ENCODE data around the gene NFYA. TPM values are rescaled to one million over a fixed set of nuclear protein-coding genes. Genes with fewer than 3 reads are reported as not detected.
A peak's percentile ranks its signal among the peaks of the same experiment; 100 is the strongest.

Gene NFYA
- total RNA-seq, 4 donors from 2014 or later: 11.2 to 32.7 (median 16.0) TPM

DNA sequence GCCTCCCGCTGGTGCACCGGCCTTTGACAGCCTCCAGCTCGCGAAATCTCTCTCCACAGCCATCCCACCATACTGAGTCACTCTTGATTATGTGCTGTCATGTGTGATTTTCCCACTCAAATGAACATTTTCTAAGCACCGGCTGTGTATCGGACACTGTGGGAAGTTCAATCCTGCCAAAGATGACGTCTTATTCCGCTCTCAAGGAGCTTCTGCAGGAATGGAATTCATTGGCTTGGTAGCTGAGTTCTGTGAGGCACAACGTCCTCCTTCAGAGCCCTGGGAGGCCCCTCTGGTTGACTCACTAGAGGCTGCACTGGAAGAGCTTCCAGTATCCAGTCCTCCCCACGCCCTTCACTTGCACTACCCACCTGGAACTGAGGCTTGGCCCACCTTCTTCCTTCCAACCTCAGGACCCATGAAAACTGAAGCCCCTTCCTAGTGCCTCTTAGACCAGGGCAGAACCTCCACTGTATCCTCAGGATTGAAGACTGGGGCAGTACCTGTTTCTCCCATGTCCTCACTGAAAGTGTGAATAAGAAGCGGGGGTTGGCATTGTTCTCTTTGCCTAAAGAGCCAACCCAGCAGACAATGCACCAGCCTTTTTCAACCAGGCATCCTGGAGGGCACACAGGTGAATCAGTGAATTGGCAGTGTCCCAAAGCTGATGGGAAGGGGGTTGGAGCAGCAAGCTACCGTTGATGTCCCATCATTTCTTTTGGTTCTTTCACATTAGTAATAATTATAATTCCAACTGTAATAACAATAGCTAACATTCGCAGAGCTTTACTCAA lies 35.5 kb upstream of the NFYA start:
- Histone ChIP-seq H3K27me3 (no peaks in the 10 kb centered on the region), H3K27ac (no peak overlapping the region), H3K4me1 (no peaks in the 10 kb centered on the region), H3K4me3 (no peak overlapping the region), H3K36me3 (peaks cover 0 to 10% (median 0%) of the 10 kb centered on the region in 3 donors), H3K9me3 (no peaks in the 10 kb centered on the region)
- TF ChIP-seq EP300 (IDR thresholded peaks at IDR 0.05) (no peak), POLR2A (IDR thresholded peaks at IDR 0.05) (no peak)
- TF ChIP-seq, protein P1, sequence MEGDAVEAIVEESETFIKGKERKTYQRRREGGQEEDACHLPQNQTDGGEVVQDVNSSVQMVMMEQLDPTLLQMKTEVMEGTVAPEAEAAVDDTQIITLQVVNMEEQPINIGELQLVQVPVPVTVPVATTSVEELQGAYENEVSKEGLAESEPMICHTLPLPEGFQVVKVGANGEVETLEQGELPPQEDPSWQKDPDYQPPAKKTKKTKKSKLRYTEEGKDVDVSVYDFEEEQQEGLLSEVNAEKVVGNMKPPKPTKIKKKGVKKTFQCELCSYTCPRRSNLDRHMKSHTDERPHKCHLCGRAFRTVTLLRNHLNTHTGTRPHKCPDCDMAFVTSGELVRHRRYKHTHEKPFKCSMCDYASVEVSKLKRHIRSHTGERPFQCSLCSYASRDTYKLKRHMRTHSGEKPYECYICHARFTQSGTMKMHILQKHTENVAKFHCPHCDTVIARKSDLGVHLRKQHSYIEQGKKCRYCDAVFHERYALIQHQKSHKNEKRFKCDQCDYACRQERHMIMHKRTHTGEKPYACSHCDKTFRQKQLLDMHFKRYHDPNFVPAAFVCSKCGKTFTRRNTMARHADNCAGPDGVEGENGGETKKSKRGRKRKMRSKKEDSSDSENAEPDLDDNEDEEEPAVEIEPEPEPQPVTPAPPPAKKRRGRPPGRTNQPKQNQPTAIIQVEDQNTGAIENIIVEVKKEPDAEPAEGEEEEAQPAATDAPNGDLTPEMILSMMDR (IDR thresholded peaks at IDR 0.05): no peak
- no peak for DNase-seq (ENCODE audit: low spot score in 2 of 2)
- 84 to 86% methylated on average over 13 of the region's 13 CpGs for WGBS, 2 donors

DNA sequence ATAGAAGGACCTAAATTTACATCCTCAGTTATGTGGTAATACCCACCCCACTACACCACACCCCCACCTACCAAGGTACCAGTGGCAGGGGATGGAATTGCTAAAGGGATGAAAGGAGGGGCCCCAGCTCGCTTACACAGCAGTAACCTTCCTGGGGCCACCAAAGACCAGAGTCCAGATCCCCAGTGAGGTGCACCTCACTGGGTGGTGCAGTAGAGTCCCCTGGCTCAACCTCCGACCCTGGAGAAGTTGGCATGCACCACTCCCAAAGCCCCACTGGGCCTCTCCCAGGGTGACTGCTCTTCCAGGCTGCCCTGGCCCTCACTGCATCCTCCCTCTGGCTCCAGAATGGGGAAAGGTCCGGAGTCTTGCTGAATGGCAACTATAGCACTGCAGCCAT lies 34.6 kb upstream of the NFYA start:
- Histone ChIP-seq H3K36me3 (peaks cover 0 to 11% (median 0%) of the 10 kb centered on the region in 3 donors), H3K4me1 (no peaks in the 10 kb centered on the region), H3K27me3 (no peaks in the 10 kb centered on the region), H3K4me3 (no peak overlapping the region), H3K27ac (no peak overlapping the region), H3K9me3 (no peaks in the 10 kb centered on the region)
- no peak for TF ChIP-seq POLR2A (IDR thresholded peaks at IDR 0.05)
- TF ChIP-seq, protein P1 (IDR thresholded peaks at IDR 0.05): no peak
- TF ChIP-seq EP300 (IDR thresholded peaks at IDR 0.05): no peak
- no peak for DNase-seq (ENCODE audit: low spot score in 2 of 2)
- 79 to 96% methylated on average over 2 to 3 of the region's 3 CpGs for WGBS, 2 donors

DNA sequence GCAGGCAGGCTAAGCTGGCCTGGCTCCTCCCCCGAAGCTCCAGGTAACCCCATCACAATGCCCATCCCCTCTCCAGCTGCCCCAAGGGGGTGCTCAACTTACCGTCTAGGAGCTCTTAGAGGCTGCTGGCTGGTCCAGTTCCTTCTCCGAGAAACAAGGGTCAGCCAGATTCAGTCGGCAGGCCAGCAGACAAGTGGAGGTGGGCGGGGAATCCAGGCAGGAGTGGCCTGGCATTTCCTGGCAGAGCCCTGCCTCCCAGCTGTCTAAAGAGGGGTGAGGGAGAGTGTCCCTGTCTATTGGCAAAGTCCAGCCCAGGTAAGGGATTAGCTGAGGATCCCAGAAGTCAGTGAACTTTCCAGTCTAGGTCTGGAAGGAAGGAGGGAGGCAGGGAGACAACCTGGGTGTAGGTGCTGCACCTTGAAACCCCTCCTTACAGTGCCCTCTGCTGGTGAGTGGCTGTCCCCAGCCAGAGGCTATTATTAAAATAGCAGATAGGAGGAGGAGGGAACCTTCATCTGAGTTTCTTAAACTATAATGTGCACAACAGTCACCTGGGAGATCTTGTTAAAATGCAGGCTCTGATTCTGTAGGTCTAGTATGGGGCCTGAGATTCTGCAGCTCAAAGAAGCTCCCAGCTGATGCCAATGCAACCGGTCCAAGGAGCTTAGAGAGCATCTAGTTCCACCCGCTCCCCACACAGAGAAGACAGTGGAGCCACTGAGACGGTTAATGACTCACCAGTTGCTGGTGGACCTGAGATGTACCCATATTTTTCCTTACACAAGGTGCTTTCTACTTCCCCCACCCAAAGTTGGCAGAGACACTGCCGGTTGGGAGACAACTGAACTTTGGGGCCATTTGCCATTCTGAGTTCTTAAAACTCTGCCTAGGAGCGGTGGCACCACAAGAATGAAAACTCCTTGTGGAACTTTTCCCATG lies 33.4 kb upstream of the NFYA start, which contains the start of gene UNC5CL:
UNC5CL (minus strand) TSS at position 162 of the 939 bp plus-strand sequence. CDS start 4,147 bp downstream, outside the sequence.
- Histone ChIP-seq H3K4me3 (no peak within 1 kb of the TSS), H3K27me3 (no peaks in the 10 kb centered on the region), H3K27ac (peak within 1 kb of the TSS in 1 of 4 donors; percentile 40), H3K9me3 (no peaks in the 10 kb centered on the region), H3K36me3 (peaks cover 0 to 13% (median 0%) of the 10 kb centered on the region in 3 donors), H3K4me1 (no peaks in the 10 kb centered on the region)
- TF ChIP-seq POLR2A (IDR thresholded peaks at IDR 0.05) (no peak), EP300 (IDR thresholded peaks at IDR 0.05) (no peak)
- TF ChIP-seq, protein P1 (IDR thresholded peaks at IDR 0.05): peak in 4 of 5 experiments; percentile 13 to 37 (median 32)
- no peak for DNase-seq (ENCODE audit: low spot score in 2 of 2)
- WGBS, 2 donors: 66 to 77% methylated on average over 8 to 10 of the region's 10 CpGs

DNA sequence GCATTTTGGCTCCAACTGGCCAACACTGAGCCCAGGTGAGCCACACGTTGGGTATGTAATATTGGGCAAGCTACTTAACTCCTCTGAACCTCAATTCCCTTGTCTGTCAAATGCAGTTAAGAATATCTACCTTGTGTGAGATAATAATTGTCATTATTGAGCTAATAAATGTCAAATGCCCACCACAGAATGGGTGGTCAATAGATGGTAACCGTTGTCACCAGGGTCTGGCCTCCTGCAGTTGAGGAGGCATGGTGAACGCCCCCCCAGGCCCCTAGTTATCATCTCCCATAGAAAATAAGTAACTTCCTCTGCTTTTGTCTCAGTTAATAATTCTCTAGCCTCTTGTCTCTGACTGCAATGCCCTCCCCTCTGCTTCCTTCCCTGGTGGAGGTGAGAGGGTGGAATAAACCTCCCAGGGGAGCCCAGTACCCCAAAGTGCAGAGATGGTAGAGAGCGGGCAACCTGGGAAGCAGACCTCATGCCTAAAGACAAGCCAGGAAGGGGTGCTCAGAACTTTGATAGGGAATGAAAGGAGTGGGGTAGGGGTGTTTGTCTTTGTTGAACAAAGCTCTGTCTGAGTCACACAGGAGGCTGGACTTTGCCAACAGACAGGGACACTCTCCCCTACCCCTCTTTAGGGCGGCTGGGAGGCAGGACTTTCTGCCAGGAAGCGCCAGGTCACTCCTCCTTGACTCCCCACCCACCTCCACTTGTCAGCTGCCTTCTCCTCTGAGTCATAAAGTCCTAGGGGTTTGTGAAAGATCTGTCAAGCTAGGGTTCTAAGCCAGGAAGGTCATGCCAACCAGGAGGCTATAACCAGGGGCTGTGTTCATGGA lies 32.5 kb upstream of the NFYA start:
- DNase-seq (ENCODE audit: low spot score in 2 of 2): no peak
- no peaks in the 10 kb centered on the region for H3K4me1 ChIP-seq
- TF ChIP-seq, protein P1 (IDR thresholded peaks at IDR 0.05): no peak
- TF ChIP-seq POLR2A (IDR thresholded peaks at IDR 0.05) (no peak), EP300 (IDR thresholded peaks at IDR 0.05) (no peak)
- no peaks in the 10 kb centered on the region for H3K27me3 ChIP-seq
- H3K9me3 ChIP-seq: no peaks in the 10 kb centered on the region
- H3K27ac ChIP-seq: peak overlapping the region in 1 of 4 donors; percentile 40
- peaks cover 0 to 13% (median 0%) of the 10 kb centered on the region in 3 donors for H3K36me3 ChIP-seq
- WGBS, 2 donors: 72 to 84% methylated on average over 6 of the region's 6 CpGs
- H3K4me3 ChIP-seq: no peak overlapping the region

Data from tibial nerve (tissue), 4 donors.